Neural cell (in vitro differentiated cells): ENCODE results near the gene HMGCS2.

Source experiments
- SMC3 ChIP-seq: fragments of 450-650 bp; conservative IDR thresholded peaks from 2 replicates; pipeline ENCODE4 v1.6.1; 2014; ENCODE audit warnings: antibody characterized with exemption, mild to moderate bottlenecking, moderate library complexity; ENCODE audit not compliant: poor library complexity
- TF ChIP-seq, protein P1 (sequence below): fragments of 450-650 bp; IDR thresholded peaks from 2 replicates; pipeline ENCODE4 v1.5.1; 2014; ENCODE audit warnings: antibody characterized with exemption, mild to moderate bottlenecking, moderate library complexity; ENCODE audit not compliant: poor library complexity, severe bottlenecking

DNA sequence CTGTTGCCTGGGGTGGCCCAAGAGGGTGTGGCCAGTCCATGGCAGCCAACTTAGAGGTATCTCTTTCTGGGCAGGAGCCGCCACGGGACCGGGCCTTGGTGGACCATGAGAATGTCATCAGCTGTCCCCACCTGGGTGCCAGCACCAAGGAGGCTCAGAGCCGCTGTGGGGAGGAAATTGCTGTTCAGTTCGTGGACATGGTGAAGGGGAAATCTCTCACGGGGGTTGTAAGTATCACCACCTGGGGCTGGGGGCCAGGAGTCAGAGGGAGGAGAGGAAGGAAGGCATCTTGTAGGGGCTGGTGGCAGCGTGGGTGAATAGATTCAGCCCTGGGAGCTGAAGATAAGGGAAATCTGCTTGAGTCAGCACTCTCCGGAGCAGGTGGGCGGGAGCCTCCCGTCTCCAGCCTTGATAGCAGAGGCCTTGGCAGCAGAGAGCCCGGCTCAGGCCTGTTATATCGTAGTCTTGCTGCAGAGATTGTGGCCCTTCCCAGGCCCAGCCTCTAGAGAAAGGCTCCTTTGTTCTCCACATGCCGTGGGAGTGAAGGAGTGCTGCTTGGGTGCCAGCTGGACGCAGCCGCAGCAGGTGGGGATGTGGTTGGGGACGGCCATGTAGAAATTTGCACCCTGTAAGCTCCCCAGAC lies 31.5 kb downstream of the HMGCS2 start:
- TF ChIP-seq, protein P1, sequence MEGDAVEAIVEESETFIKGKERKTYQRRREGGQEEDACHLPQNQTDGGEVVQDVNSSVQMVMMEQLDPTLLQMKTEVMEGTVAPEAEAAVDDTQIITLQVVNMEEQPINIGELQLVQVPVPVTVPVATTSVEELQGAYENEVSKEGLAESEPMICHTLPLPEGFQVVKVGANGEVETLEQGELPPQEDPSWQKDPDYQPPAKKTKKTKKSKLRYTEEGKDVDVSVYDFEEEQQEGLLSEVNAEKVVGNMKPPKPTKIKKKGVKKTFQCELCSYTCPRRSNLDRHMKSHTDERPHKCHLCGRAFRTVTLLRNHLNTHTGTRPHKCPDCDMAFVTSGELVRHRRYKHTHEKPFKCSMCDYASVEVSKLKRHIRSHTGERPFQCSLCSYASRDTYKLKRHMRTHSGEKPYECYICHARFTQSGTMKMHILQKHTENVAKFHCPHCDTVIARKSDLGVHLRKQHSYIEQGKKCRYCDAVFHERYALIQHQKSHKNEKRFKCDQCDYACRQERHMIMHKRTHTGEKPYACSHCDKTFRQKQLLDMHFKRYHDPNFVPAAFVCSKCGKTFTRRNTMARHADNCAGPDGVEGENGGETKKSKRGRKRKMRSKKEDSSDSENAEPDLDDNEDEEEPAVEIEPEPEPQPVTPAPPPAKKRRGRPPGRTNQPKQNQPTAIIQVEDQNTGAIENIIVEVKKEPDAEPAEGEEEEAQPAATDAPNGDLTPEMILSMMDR, result no peak
- TF ChIP-seq SMC3, result no peak
